HL-60 (cell line): ENCODE results near the gene MPEG1.

Source experiments
- CTCF ChIP-seq: IDR thresholded peaks from one replicate; pipeline ENCODE4 v1.5.1; 2011; ENCODE audit warnings: low read length, control low read depth, inconsistent platforms; ENCODE audit not compliant: insufficient read depth
- GABPA ChIP-seq: IDR thresholded peaks from 2 replicates; pipeline ENCODE4 v1.6.1; 2012; ENCODE audit warnings: low read depth
- POLR2AphosphoS5 ChIP-seq: IDR thresholded peaks from 2 replicates; pipeline ENCODE4 v1.6.1; 2012; ENCODE audit warnings: low read depth
- SPI1 ChIP-seq: IDR thresholded peaks from 2 replicates; pipeline ENCODE4 v1.6.1; 2012; ENCODE audit warnings: low read depth, mild to moderate bottlenecking, borderline replicate concordance

- TF ChIP-seq POLR2AphosphoS5 (no peak), CTCF (no peak), GABPA (no peak), SPI1 (no peak)
Measured at GRCh38 chr11:59218319-59218718, 5.6 kb upstream of the MPEG1 start.
